PC-9 (cell line): ENCODE data around the gene PCBP2.

Experiments
- EZH2 ChIP-seq: fragments of 200-600 bp; sonication (generic); IDR thresholded peaks from 2 replicates; pipeline ENCODE4 v1.8.0; 2017; ENCODE audit warnings: antibody characterized with exemption, low read depth
- TF ChIP-seq, protein P1 (sequence below): fragments of 200-600 bp; sonication (generic); conservative IDR thresholded peaks from 2 replicates; pipeline ENCODE4 v1.6.1; 2017; ENCODE audit warnings: mixed run types, antibody characterized with exemption, mild to moderate bottlenecking, moderate library complexity

DNA sequence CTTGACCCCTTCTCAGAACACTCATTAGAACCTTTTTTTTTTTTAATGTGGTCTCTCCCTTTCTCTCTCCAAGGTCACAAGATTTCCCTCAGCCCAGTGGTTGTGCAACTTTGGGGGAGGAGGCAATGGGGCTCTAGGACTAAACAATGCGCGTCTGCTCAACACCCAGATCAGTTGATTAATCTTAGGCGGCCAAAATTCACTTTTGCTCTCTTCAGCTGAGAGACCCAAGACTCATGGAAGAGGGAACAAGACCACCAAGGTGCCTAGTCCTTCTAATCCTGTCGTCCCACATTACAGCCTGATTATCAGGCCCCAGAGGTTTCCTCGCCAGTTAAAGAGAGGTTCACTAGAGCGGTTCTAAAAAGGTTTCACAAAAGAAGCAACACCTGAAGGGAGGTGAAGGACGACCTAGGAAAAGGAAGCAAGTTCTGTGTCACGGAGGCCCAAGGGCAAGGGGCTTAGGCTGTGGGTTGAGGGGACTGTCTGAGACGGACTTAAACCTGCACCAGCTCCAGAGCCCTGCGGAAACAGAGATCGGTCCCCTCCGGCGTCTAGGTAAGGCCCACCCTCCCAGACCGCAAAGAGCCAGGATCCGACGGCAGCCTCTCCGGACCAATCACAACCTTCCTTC, 48.4 kb downstream of the PCBP2 start:
- TF ChIP-seq, protein P1, sequence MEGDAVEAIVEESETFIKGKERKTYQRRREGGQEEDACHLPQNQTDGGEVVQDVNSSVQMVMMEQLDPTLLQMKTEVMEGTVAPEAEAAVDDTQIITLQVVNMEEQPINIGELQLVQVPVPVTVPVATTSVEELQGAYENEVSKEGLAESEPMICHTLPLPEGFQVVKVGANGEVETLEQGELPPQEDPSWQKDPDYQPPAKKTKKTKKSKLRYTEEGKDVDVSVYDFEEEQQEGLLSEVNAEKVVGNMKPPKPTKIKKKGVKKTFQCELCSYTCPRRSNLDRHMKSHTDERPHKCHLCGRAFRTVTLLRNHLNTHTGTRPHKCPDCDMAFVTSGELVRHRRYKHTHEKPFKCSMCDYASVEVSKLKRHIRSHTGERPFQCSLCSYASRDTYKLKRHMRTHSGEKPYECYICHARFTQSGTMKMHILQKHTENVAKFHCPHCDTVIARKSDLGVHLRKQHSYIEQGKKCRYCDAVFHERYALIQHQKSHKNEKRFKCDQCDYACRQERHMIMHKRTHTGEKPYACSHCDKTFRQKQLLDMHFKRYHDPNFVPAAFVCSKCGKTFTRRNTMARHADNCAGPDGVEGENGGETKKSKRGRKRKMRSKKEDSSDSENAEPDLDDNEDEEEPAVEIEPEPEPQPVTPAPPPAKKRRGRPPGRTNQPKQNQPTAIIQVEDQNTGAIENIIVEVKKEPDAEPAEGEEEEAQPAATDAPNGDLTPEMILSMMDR: no peak
- TF ChIP-seq EZH2: no peak
